Fibroblast of skin of abdomen (primary cell): Measurements from ENCODE around the gene TSPYL1. TPM values are rescaled to one million over a fixed set of nuclear protein-coding genes. Genes with fewer than 3 reads are reported as not detected.
"Not testable (repeated sequence)": the region's sequence is repeated elsewhere in the genome, so short reads cannot be mapped to it uniquely, and the experiment has no call there.

ENCODE experiments used
- DNase-seq: peaks from one replicate; pipeline ENCODE4 v3.0.0-alpha.2; 2013
- polyA plus RNA-seq, 2 experiments: library from polyadenylated mRNA; unstranded; fragments of 120-200 nt; gene quantifications; one replicate each; pipeline ENCODE4 v1.2.1, GENCODE V29; 2013; ENCODE audit not compliant: insufficient read length in 2 of 2

TSPYL1 gene
- 44.8 TPM for polyA plus RNA-seq (2013, experiment 1 of 2; ENCODE audit: insufficient read length)
- 45.0 TPM for polyA plus RNA-seq (2013, experiment 2 of 2; ENCODE audit: insufficient read length)

GRCh38 chr6:116279232-116280160 lies at the start of gene TSPYL1:
TSPYL1 (minus strand) TSS chr6:116279930; CDS start chr6:116279830, 100 bp downstream.
- peak; percentile 97 for DNase-seq

DNA sequence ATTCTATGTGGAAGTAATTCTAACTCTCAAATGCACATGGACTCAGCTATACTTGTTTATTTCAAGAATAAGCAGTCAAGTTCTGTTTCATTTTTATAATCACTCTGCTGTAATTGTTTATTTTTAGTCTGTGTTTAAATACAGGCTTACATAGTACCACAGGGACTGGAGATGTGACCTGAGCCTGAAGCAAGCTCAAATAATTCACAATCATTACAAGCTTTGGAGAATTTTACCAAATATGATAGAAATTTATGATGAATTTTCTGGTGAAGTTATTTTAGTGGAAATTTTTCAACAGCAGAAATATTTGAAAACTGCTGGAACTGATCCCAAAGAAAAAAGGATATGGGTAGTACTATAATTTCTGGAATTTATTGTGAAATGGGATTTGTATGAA lies 49.4 kb upstream of the TSPYL1 start:
- peak; percentile 52 for DNase-seq

GRCh38 chr6:116328528-116328903 lies 48.8 kb upstream of the TSPYL1 start:
- DNase-seq = peak; percentile 39

GRCh38 chr6:116327803-116328527 lies 48.2 kb upstream of the TSPYL1 start:
- DNase-seq = no peak

- no peak for DNase-seq
These were observed 47.3 kb upstream of the TSPYL1 start for GRCh38 chr6:116326996-116327395.

- no peak for DNase-seq
These were observed 46.5 kb upstream of the TSPYL1 start for GRCh38 chr6:116326181-116326671.

GRCh38 chr6:116325634-116326132 lies 46.0 kb upstream of the TSPYL1 start:
- not testable (repeated sequence) for DNase-seq

- DNase-seq = no peak
These were observed 44.1 kb upstream of the TSPYL1 start for GRCh38 chr6:116323863-116324262.

- DNase-seq = not testable (repeated sequence)
These were observed 42.2 kb upstream of the TSPYL1 start for GRCh38 chr6:116321933-116322332.

GRCh38 chr6:116316772-116317467 lies 37.2 kb upstream of the TSPYL1 start:
- no peak for DNase-seq

GRCh38 chr6:116314878-116315277 lies 35.1 kb upstream of the TSPYL1 start:
- no peak for DNase-seq

- no peak for DNase-seq
These were observed 34.5 kb upstream of the TSPYL1 start for GRCh38 chr6:116314218-116314617.

- DNase-seq = peak; percentile 48
These were observed 33.5 kb upstream of the TSPYL1 start for GRCh38 chr6:116313101-116313776.

DNA sequence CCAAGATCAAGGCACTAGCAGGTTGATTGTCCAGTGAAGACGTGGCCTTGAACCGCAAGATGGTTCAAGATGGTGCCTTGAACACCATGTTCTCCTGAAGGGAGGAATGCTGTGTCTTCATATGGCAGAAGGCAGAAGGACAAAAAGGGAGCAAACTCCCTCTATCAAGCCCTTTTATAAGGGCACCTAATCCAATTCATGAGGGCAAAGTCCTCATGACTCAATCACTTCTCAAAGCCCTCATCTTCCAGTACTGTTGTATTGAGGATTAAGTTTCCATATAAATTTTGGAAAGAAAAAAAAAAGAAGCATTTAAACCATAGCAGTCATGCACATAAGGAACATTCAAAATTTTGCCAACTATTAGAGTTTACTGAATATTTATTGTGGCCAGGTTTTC lies 29.9 kb upstream of the TSPYL1 start:
- no peak for DNase-seq

GRCh38 chr6:116309001-116309400 lies 29.3 kb upstream of the TSPYL1 start:
- DNase-seq = no peak

GRCh38 chr6:116307633-116308032 lies 27.9 kb upstream of the TSPYL1 start:
- no peak for DNase-seq

- no peak for DNase-seq
These were observed 27.3 kb upstream of the TSPYL1 start for GRCh38 chr6:116307001-116307400.

DNA sequence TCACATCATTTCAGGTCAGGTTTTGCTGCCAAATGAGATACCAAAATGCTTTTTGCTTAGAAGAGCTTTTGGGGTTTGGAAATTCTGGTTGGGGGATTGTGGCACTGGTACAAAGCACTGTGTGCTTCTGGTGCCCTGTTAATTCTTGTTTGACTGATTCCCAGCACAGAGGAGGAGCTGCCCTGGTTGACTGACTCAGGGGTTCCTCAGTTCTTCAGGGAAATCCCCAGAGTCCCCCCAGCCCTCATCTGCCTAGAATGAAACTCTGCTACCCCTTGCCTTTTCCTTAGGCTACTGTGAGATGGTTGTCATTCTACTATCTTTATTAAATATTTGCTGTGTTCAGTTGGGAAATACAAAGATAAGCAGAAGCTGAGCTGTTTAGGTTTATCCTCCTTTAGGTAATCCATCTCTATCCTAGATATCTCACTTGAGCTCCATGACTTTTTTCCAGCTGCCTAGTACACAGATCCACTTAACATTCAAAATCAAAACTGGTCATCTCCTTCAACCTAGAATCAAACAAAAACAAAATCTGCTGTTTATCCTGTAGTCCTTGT lies 24.9 kb upstream of the TSPYL1 start:
- DNase-seq = no peak

- DNase-seq = no peak
These were observed 21.4 kb upstream of the TSPYL1 start for GRCh38 chr6:116301104-116301503.

DNA sequence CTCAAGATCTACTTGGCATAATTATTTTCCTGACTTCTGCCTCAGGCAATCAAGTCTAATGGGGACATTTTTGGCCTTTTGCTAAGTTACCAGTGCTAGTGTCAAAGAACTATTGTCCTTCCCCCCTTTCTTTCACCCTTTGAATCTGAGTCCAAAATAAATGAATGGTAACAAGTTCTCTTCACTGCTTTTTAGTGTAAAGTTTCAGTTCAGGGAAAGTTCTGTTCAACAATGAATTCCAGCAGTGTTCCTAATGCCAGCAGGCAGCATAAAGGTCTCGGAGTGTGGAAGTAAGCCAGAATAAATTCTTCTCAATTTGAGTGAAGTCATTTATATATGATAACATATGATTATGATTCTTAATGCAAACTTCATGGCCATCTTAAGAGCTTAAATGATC lies 20.8 kb upstream of the TSPYL1 start:
- no peak for DNase-seq

DNA sequence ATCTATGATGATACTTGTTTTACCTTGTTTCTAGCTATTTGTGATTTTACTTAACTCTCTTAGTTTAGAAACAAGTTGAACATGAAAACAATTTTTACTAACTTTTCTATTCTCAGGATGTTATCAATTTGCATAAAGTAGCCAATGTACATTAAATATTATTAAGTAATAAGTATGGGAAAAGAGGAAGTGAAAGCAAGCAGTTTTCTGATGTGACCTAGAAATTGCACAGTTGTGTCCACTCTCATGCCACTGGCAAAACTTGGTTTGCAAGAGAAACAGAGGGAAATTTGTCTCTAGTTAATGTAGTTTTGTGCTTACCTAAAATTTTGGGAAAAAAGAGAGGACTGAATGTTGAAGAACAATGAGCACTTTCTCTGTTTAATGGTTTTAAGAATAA lies 19.2 kb upstream of the TSPYL1 start:
- DNase-seq = no peak

GRCh38 chr6:116298273-116298672 lies 18.5 kb upstream of the TSPYL1 start:
- no peak for DNase-seq
